ENCODE results near the gene RRP12. TPM values are rescaled to one million over a fixed set of nuclear protein-coding genes. Genes with fewer than 3 reads are reported as not detected.
"Not testable (repeated sequence)": the region's sequence is repeated elsewhere in the genome, so short reads cannot be mapped to it uniquely, and the experiment has no call there.

RRP12 gene
- total RNA-seq, 1 experiment from 2014 or later = 86.7 TPM

DNA sequence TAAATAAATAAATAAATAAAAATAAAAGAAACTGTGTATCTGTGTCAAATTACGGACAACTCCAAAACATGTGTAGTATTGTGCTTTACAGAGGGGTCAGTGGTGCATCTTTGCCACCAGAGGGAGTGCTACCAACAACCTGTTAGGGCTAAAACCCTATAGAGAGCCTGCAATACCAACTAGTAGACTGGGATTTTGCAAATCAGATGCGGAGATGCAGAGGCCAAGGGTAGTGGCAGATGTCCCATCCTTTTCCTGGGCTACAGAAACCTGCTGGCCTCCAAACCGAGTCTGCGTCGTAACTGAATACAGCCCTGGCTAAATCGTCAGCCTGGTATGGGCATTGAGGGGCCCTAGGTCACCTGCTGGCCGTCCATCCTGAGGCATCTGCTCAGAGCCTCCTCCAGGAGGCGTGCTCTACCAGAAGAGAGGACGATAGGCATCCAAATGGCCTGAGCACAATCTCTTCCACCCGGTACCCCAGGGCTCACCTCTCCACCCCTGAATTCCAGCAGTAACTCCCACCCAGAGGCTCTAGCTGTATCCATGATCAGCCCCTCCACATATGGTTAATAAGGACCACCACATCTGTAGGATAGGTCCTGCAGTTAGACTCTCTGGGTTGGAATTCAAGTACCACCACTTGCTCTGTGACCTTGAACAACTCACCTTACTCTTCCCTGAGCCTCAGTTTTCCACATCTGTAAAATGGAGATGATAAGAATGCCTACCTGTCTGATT, 6.2 kb upstream of the RRP12 start:
- CTCF ChIA-PET = interaction anchor here (0.7 to 2.7 kb wide), 18 partner anchors 13 to 263 kb away, joined by 3 to 16 read pairs (median 5); no protein-coding TSS in a partner anchor

GRCh38 chr10:97406483-97406882, 5.3 kb upstream of the RRP12 start:
- H3K4me3 Mint-ChIP-seq (ENCODE audit: unreplicated experiment); H3K4me1 Mint-ChIP-seq (ENCODE audit: insufficient read depth, unreplicated experiment); H3K27me3 Mint-ChIP-seq (ENCODE audit: insufficient read depth, unreplicated experiment); H3K36me3 Mint-ChIP-seq (ENCODE audit: insufficient read depth, unreplicated experiment); H3K27ac Mint-ChIP-seq (ENCODE audit: low read depth, unreplicated experiment); H3K9me3 Mint-ChIP-seq (ENCODE audit: unreplicated experiment); intact Hi-C loops (cut with micrococcal nuclease); BruUV-seq (replicated peaks): not testable (repeated sequence)
- peak; percentile 45 for DNase-seq (ENCODE audit: unreplicated experiment)
- CTCF ChIA-PET = interaction anchor here (0.7 to 2.7 kb wide), 11 partner anchors 8 to 269 kb away, joined by 3 to 8 read pairs (median 4); no protein-coding TSS in a partner anchor
- POLR2A ChIA-PET = interaction anchor here (0.7 to 1.7 kb wide), 11 partner anchors 13 to 330 kb away, joined by 3 to 14 read pairs (median 4); partner anchors contain the start of genes FRAT1 and FRAT2

More for the DNA sequence above, 6.2 kb upstream of the RRP12 start:
- no peak overlapping the region for H3K4me3 Mint-ChIP-seq (ENCODE audit: unreplicated experiment)
- peak; percentile 76 for TF ChIP-seq CTCF (IDR thresholded peaks at IDR 0.05; ENCODE audit: unreplicated experiment)
- H3K4me1 Mint-ChIP-seq (ENCODE audit: insufficient read depth, unreplicated experiment) = no peaks in the 10 kb centered on the region
- BruUV-seq (replicated peaks) = no TSS peak
- H3K27ac Mint-ChIP-seq (ENCODE audit: low read depth, unreplicated experiment) = no peak overlapping the region
- DNase-seq (ENCODE audit: unreplicated experiment) = peak; percentile 85
- POLR2A ChIA-PET = interaction anchor here (0.6 to 2.1 kb wide), 13 partner anchors 12 to 329 kb away, joined by 3 to 14 read pairs (median 4); partner anchors contain the start of genes FRAT1 and FRAT2
- peaks cover 6% of the 10 kb centered on the region for H3K36me3 Mint-ChIP-seq (ENCODE audit: insufficient read depth, unreplicated experiment)
- intact Hi-C loops (cut with micrococcal nuclease) = loop anchor here (1.0 kb wide), 4 partner anchors 18 to 205 kb away; partner anchors contain the start of genes EXOSC1 and ZDHHC16
- no peaks in the 10 kb centered on the region for H3K9me3 Mint-ChIP-seq (ENCODE audit: unreplicated experiment)
- H3K27me3 Mint-ChIP-seq (ENCODE audit: insufficient read depth, unreplicated experiment) = no peaks in the 10 kb centered on the region

DNA sequence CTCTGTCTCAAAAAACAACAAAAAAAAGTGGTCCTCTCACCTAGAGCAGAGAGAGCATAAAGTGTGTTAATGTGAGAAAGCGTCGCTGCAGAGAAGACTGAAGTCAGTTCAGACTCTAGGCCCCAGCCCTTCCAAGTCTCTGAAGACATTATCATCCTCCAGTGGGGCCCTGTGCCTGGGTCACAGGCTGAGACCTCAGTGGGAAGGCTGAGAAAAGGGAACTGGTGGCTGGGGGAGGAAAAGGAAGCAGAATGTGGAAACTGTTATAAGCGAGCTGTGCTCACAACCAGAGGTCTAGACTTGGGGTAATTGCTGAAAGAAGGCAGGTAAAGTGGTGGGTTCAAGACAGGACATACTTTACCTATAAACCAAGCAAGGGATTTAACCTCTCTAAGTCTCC, 4.9 kb upstream of the RRP12 start:
- Mint-ChIP-seq H3K4me1 (ENCODE audit: insufficient read depth, unreplicated experiment) (no peaks in the 10 kb centered on the region), H3K9me3 (ENCODE audit: unreplicated experiment) (no peaks in the 10 kb centered on the region), H3K4me3 (ENCODE audit: unreplicated experiment) (no peak overlapping the region), H3K36me3 (ENCODE audit: insufficient read depth, unreplicated experiment) (peaks cover 6% of the 10 kb centered on the region), H3K27ac (ENCODE audit: low read depth, unreplicated experiment) (no peak overlapping the region), H3K27me3 (ENCODE audit: insufficient read depth, unreplicated experiment) (no peaks in the 10 kb centered on the region)
- BruUV-seq (replicated peaks) = no TSS peak
- ChIA-PET POLR2A (interaction anchor here (0.7 to 1.7 kb wide), 8 partner anchors 17 to 330 kb away, joined by 3 to 14 read pairs (median 4); partner anchors contain the start of genes FRAT1 and FRAT2), CTCF (interaction anchor here (0.7 to 2.7 kb wide), 10 partner anchors 9 to 270 kb away, joined by 3 to 8 read pairs (median 4); no protein-coding TSS in a partner anchor)
- TF ChIP-seq CTCF (IDR thresholded peaks at IDR 0.05; ENCODE audit: unreplicated experiment) = no peak
- no peak for DNase-seq (ENCODE audit: unreplicated experiment)
- intact Hi-C loops (cut with micrococcal nuclease) = no loop called here

DNA sequence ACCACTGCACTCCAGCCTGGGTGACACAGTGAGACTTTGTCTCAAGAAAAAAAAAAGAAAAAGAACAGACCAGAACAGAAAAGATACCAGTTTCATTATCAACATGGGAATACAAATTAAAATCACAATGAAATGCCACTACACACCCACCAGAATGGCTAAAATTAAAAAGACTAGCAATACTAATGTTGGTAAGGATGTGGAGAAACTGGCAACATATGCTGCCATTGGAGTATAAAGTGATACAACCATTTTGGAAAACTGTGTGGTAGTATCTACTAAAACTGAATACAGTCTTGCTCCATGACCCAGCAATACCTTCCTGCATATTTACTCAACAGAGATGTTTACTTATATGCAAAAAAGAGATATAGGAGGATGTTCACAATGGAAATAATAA, 2.9 kb upstream of the RRP12 start:
- no peak for DNase-seq (ENCODE audit: unreplicated experiment)
- CTCF ChIA-PET = interaction anchor here (1.9 to 2.1 kb wide), 2 partner anchors 8 to 23 kb away, joined by 5 to 11 read pairs; no protein-coding TSS in a partner anchor
- H3K9me3 Mint-ChIP-seq (ENCODE audit: unreplicated experiment) = no peaks in the 10 kb centered on the region
- intact Hi-C loops (cut with micrococcal nuclease) = no loop called here
- no peaks in the 10 kb centered on the region for H3K4me1 Mint-ChIP-seq (ENCODE audit: insufficient read depth, unreplicated experiment)
- H3K36me3 Mint-ChIP-seq (ENCODE audit: insufficient read depth, unreplicated experiment) = peaks cover 6% of the 10 kb centered on the region
- POLR2A ChIA-PET = interaction anchor here (0.9 kb wide), 1 partner anchor 9 kb away, joined by 3 read pairs; no protein-coding TSS in a partner anchor
- H3K27me3 Mint-ChIP-seq (ENCODE audit: insufficient read depth, unreplicated experiment) = no peaks in the 10 kb centered on the region
- H3K27ac Mint-ChIP-seq (ENCODE audit: low read depth, unreplicated experiment) = no peak overlapping the region
- no TSS peak for BruUV-seq (replicated peaks)
- TF ChIP-seq CTCF (IDR thresholded peaks at IDR 0.05; ENCODE audit: unreplicated experiment) = no peak
- no peak overlapping the region for H3K4me3 Mint-ChIP-seq (ENCODE audit: unreplicated experiment)

Data from MCF 10A (cell line).